Fibroblast of the aortic adventitia (primary cell): ENCODE data around the gene GDPD5. TPM values are rescaled to one million over a fixed set of nuclear protein-coding genes. Genes with fewer than 3 reads are reported as not detected.

Experiments used
- DNase-seq: peaks from one replicate; pipeline ENCODE4 v3.0.0-alpha.2; 2010; ENCODE audit warnings: low read depth
- H3K4me3 ChIP-seq: 2 replicates; pipeline ENCODE4 v1.5.1; 2011; ENCODE audit warnings: low read depth, mild to moderate bottlenecking, control low read depth, low read length, moderate library complexity
- total RNA-seq: library from RNA; depleted of rRNA; stranded (reverse); fragments of >200 nt; gene quantifications from 2 replicates; pipeline ENCODE4 v1.2.3, GENCODE V29; 2012; ENCODE audit warnings: low replicate concordance
- TF ChIP-seq, protein P1 (sequence below): IDR thresholded peaks from 2 replicates; pipeline ENCODE4 v1.5.1; 2011; ENCODE audit warnings: mild to moderate bottlenecking, low read length, control low read depth, inconsistent platforms; ENCODE audit not compliant: insufficient read depth

Gene GDPD5
- total RNA-seq, 1 donor: 5.3 TPM

DNA sequence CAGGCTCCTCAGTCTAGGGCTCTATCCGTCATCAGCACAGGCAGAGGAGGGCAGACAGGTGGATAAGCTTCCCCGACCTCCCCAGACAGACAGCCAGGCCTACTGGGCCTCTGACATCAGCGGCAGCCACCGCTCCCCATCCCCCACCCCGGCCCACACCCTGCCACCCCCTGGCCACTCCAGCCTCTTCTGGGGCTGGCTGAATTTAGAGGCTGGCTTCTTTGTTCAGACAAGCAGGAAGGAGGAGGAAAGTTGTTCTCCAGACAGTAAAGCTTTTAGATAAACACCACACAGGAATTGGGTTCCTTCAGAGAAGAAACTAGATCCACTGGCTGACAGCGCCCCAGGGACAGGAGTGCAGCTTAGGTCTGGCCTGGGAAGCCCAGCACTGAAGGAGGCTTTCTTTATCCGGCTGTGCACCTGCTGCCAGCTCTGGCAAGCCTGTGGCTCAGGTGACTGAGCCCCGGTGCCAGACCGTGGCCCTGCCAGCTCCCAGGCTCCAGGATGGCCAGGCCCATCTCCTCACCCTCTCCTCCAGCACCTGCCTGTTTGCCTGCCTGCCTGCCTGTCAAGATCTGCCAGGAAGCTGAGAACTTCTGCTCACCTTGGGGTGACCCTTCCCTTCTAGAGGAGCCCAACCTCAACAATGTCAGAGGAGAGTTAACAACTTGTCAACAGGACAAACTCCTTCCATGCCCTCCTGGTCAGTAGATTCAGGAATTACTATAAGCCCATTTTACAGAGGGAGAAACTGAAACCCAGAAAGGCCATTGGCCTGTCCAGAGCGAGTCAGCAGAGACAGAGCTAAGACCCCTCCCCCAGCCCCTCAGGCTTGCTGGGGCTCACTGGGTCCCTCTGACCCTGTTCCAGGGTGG, 48.8 kb downstream of the GDPD5 start:
- DNase-seq: no peak
- TF ChIP-seq, protein P1, sequence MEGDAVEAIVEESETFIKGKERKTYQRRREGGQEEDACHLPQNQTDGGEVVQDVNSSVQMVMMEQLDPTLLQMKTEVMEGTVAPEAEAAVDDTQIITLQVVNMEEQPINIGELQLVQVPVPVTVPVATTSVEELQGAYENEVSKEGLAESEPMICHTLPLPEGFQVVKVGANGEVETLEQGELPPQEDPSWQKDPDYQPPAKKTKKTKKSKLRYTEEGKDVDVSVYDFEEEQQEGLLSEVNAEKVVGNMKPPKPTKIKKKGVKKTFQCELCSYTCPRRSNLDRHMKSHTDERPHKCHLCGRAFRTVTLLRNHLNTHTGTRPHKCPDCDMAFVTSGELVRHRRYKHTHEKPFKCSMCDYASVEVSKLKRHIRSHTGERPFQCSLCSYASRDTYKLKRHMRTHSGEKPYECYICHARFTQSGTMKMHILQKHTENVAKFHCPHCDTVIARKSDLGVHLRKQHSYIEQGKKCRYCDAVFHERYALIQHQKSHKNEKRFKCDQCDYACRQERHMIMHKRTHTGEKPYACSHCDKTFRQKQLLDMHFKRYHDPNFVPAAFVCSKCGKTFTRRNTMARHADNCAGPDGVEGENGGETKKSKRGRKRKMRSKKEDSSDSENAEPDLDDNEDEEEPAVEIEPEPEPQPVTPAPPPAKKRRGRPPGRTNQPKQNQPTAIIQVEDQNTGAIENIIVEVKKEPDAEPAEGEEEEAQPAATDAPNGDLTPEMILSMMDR: no peak

DNA sequence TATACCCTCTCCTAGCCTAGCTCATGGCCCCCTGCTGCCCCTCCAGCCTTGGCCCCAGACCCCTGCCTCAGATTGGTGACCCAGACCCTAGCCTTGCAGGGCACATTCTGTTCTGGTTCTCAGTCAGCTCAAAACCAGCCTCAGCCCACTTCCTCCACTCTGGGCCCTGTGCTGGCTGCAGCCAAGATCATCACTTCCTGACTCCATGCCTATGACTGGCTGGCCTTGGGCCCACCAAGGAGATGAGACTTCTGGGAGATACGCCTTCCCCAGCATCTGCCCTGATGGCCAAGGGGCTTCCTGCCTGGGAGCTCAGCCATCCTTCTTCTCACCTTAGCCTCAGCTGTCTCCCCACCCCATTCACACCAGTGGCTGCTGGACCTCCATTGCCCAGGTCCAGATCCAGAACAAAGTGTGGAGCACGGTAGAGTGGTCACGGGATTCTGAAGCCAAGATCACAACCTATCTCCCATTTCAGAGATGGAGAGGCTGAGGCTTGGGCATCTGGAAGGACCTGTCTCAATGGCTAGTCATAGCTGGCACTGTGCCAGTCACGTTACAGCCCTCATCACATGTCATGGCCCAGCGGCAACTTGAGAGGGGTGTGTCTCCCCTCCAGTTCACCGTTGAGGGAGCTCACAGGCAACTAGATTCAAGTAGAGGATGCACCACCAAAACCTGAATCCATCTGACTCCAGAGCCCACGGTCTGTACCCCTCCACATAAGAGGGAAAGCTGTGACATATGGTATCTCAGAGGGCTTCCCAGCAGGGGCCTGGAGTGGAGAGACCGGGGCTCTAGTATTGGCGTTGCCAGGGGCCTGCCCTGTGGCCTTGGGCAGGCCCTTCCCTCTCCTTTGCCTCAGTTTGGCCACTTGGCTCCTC, 49.7 kb downstream of the GDPD5 start:
- H3K4me3 ChIP-seq: no peak overlapping the region
- TF ChIP-seq, protein P1: no peak
- DNase-seq: peak; percentile 61

More for the DNA sequence above, 48.8 kb downstream of the GDPD5 start:
- no peak overlapping the region for H3K4me3 ChIP-seq

DNA sequence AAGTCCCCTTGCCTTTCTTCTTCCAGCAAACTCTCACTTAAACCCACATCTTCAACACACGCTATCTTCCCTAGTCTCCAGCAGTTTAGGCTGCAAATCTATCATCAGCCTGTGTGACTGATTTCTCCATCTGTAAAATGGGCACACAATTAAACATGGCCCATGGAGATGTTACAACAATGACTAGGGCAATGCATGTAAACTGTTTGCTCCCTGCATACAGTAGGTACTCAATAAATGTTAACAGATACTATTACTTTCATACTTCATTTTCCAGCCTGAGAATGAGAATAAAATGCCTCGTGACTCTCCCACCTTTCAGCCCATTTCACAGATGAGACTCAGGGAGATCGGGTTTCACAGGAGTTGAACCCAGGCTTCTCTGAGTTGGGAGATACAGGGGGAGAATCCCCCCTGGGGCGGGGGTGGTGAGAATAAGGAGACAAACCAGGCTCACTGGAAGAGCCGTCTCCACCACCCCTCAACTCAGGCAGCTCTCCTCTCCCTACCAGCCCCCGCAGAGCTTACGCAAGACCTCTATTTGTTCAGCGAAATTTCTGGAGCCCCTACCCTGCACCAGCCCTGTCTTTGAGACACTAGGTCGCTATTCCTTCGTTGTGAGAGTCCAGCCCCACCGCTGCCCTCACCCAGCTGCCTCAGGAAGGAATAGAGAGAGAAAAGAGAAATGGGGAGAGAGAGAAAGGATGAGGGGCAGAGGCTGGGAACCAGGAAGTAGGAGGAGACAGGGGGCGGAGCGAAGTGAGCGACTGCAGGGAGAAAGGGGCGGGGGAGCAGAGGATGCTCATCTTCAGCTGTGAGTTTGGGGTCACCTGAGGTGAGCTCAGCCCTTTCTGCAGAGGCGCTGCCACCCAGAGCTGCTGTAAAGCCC, 50.6 kb downstream of the GDPD5 start:
- no peak overlapping the region for H3K4me3 ChIP-seq
- no peak for DNase-seq
- TF ChIP-seq, protein P1: no peak

DNA sequence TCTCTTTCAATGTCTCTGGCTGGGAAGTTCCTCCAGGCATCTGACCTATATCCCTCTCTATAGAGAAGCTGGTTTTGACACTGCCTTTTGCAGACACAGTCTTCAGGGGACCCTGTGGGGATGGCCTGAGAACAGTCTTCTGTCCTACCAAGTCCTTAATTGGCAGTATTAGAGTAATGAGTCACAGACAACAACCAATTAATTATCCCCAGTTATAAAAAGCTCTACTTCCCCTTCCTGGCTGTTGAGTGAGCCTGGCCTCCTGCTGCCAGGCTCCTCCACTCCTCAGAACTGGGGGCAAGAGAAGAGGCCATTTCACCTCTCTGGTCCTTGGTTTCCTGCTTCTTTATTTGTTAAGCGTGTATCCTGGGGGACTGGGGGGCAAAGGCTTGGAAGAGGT, 51.5 kb downstream of the GDPD5 start:
- TF ChIP-seq, protein P1: no peak
- DNase-seq: no peak
- H3K4me3 ChIP-seq: no peak overlapping the region

DNA sequence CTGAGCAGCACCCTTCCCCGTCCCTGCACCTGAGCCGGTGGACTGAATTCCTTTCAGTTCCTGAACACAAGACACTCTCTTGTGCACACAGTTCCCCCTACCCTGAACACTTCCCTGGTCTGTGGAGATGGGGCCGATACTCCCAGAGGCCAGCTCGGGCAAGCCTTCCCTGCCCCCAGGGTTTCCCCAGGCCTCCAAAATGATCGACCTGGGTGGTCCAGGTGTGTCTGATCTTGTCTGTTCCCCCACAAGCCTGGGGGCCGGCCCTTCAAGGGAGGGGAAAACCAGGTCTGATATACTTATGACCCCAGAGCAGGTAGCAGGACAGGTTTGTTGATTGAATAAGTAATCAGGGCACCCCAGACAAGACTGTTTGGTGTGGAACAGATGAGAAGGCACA, 52.1 kb downstream of the GDPD5 start:
- no peak overlapping the region for H3K4me3 ChIP-seq
- no peak for DNase-seq
- TF ChIP-seq, protein P1: no peak
